Measurements from ENCODE around the gene IRS2. TPM values are rescaled to one million over a fixed set of nuclear protein-coding genes. Genes with fewer than 3 reads are reported as not detected.
A peak's percentile ranks its signal among the peaks of the same experiment; 100 is the strongest.

Gene IRS2
- total and polyA plus RNA-seq, 3 donors from 2014 or later: 6.9 to 33.4 (median 23.9) TPM

DNA sequence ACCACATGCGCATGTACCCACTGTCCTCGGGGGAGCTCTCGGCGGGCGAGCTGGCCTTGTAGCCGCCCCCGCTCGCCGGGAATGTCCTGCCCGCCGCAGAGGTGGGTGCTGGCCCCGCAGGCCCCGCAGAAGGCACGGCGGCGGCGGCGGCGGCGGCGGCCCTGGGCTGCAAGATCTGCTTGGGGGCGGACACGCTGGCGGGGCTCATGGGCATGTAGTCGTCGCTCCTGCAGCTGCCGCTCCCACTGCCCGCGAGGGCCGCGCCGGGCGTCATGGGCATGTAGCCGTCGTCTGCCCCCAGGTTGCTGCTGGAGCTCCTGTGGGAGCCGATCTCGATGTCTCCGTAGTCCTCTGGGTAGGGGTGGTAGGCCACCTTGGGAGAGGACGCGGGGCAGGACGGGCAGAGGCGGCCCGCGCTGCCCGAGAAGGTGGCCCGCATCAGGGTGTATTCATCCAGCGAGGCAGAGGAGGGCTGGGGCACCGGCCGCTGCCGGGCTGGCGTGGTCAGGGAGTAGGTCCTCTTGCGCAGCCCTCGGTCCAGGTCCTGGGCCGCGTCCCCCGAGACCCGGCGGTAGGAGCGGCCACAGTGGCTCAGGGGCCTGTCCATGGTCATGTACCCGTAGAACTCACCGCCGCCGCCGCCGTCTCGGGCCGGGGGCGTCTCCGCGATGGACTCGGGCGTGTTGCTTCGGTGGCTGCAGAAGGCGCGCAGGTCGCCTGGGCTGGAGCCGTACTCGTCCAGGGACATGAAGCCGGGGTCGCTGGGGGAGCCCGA, 2.4 kb downstream of the IRS2 start:
- no peaks in the 10 kb centered on the region for H3K9me3 ChIP-seq
- peaks cover 23% of the 10 kb centered on the region for H3K4me1 ChIP-seq
- intact Hi-C loops (cut with DNase I; ENCODE audit: low total_unique reads): loop anchor here (10.0 kb wide), 2 partner anchors 639 to 829 kb away; no protein-coding TSS in a partner anchor
- DNase-seq: no peak
- peak overlapping the region; percentile 2 to 69 for H3K27ac ChIP-seq
- no peaks in the 10 kb centered on the region for H3K27me3 ChIP-seq
- WGBS, 2 donors: 51 to 63% methylated on average over 33 to 80 of the region's 81 CpGs
- no peak for TF ChIP-seq CTCF (IDR thresholded peaks at IDR 0.05)
- TF ChIP-seq POLR2A (IDR thresholded peaks at IDR 0.05): no peak
- H3K4me3 ChIP-seq: peak overlapping the region; percentile 40 to 81
- no peaks in the 10 kb centered on the region for H3K36me3 ChIP-seq (ENCODE audit: low read depth, missing control alignments)

- H3K27ac ChIP-seq: no peak overlapping the region
- TF ChIP-seq CTCF (IDR thresholded peaks at IDR 0.05) (no peak), POLR2A (IDR thresholded peaks at IDR 0.05) (no peak)
- H3K27me3 ChIP-seq: no peaks in the 10 kb centered on the region
- 40 to 71% methylated on average over 1 to 29 of the region's 29 CpGs for WGBS, 2 donors
- intact Hi-C loops (cut with DNase I; ENCODE audit: low total_unique reads): loop anchor here (10.0 kb wide), 2 partner anchors 639 to 829 kb away; no protein-coding TSS in a partner anchor
- H3K36me3 ChIP-seq (ENCODE audit: low read depth, missing control alignments): no peaks in the 10 kb centered on the region
- peaks cover 25% of the 10 kb centered on the region for H3K4me1 ChIP-seq
- DNase-seq: no peak
- peak overlapping the region; percentile 40 to 81 for H3K4me3 ChIP-seq
- no peaks in the 10 kb centered on the region for H3K9me3 ChIP-seq
These were observed 3.0 kb downstream of the IRS2 start for GRCh38 chr13:109783447-109783814.

DNA sequence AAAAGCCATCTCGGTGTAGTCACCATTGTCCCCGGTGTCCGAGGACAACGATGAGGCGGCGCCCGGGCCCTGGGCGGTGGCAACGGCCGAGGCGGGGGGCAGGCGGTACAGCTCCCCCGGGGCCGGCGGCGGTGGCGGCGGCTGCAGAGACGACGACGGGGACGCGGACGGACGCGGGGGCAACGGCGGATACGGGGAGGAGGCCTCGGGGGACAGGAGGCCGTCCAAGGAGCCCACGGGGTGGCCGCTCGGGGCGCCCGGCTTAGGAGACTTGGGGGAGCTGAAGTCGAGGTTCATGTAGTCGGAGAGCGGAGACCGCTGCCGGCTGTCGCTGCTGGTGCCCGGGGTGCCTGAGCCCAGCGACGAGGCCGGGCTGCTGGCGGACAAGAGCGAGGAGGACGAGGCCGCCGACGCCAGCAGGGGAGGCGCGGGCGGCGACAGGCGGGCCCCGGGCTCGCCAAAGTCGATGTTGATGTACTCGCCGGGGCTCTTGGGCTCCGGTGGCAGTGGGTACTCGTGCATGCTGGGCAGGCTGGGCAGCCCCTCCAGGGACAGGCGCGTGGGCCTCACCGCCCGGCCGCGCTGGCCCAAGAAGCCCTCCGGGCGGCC, 3.5 kb downstream of the IRS2 start:
- TF ChIP-seq CTCF (IDR thresholded peaks at IDR 0.05): no peak
- no peak for TF ChIP-seq POLR2A (IDR thresholded peaks at IDR 0.05)
- Histone ChIP-seq H3K4me3 (peak overlapping the region; percentile 40 to 81), H3K9me3 (no peaks in the 10 kb centered on the region), H3K27ac (peak overlapping the region in 1 of 2 donors; percentile 70), H3K36me3 (ENCODE audit: low read depth, missing control alignments) (no peaks in the 10 kb centered on the region), H3K4me1 (peaks cover 30% of the 10 kb centered on the region), H3K27me3 (no peaks in the 10 kb centered on the region)
- 83 to 84% methylated on average over 54 to 72 of the region's 72 CpGs for WGBS, 2 donors
- no peak for DNase-seq
- intact Hi-C loops (cut with DNase I; ENCODE audit: low total_unique reads): loop anchor here (10.0 kb wide), 2 partner anchors 638 to 828 kb away; no protein-coding TSS in a partner anchor

- Histone ChIP-seq H3K4me1 (peaks cover 30% of the 10 kb centered on the region), H3K36me3 (ENCODE audit: low read depth, missing control alignments) (no peaks in the 10 kb centered on the region), H3K27me3 (no peaks in the 10 kb centered on the region), H3K27ac (peak overlapping the region; percentile 27 to 70), H3K4me3 (peak overlapping the region; percentile 40 to 81), H3K9me3 (no peaks in the 10 kb centered on the region)
- no peak for DNase-seq
- WGBS, 2 donors: 69 to 84% methylated on average over 45 to 69 of the region's 77 CpGs
- intact Hi-C loops (cut with DNase I; ENCODE audit: low total_unique reads): loop anchor here (10.0 kb wide), 2 partner anchors 637 to 827 kb away; no protein-coding TSS in a partner anchor
- TF ChIP-seq CTCF (IDR thresholded peaks at IDR 0.05) (no peak), POLR2A (IDR thresholded peaks at IDR 0.05) (no peak)
These were observed 4.1 kb downstream of the IRS2 start for GRCh38 chr13:109782066-109782822.

Data from testis (tissue), 3 donors.